GM19468 (cell line): ENCODE data around the gene ST6GALNAC3.

Experiments
- ATAC-seq: cut with Tn5 transposase; IDR thresholded peaks from one replicate; pipeline ENCODE4 v1.9.1; 2021; ENCODE audit warnings: mild to moderate bottlenecking, moderate library complexity, moderate number of reproducible peaks; ENCODE audit not compliant: unreplicated experiment; ENCODE audit errors: extremely low read depth

ST6GALNAC3 gene

GRCh38 chr1:76179219-76179698 lies 104.7 kb downstream of the ST6GALNAC3 start:
- ATAC-seq = no peak

DNA sequence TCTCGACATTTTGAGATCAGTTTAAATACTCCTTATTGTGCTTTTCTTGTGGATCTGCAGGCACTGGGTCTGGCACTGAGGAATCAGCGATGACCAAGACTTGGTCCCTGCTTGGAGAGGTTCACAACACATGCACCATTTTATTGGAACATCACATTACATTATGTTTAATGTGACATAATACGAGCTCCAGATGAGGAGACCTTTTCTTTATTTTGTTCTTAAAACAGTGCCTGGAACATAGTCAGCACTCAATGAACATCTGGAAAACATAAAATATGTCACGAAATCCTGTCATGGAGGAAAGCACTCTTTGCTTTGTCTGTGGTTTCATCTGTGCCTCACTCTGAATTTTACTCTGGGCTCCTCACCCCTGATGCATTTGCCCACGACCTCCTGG lies 110.7 kb downstream of the ST6GALNAC3 start:
- ATAC-seq = no peak

GRCh38 chr1:76186554-76187170 lies 112.1 kb downstream of the ST6GALNAC3 start:
- ATAC-seq = no peak

DNA sequence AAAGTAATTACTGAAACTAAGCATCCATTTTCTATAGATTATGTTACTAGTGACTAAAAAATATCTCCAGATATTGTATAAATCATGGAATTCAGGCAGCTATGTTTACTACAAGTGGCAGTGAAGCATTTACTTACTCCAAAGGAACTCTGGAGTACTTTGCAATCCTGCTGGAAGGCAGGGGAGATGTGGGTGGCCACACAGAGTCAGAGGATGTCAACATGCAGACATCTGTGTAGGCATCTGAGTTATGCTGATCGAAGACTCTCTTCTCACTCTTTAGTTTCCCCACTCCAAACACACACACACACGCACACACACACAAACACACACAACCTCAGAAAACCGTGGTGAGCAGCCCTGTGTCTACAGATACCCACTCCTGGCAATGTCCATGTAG lies 112.9 kb downstream of the ST6GALNAC3 start:
- ATAC-seq = no peak

DNA sequence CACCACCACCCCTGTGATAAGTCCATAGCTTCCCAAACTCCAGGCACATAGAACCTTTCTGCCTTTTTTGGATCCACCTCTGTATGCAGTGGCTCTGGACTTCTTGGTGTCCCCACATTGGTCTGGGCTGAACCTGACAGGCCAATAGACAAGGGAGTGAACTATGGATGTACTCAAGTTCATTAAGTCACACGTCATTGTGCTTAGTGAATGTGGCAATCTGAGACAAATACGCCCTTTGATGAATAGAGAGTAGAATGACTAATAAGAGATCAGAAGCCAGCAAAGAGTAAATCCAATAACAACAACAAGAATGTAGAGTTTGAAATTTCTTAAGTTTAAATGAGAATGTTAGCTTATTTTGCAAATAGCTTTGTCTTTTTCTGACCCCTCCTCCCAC lies 114.8 kb downstream of the ST6GALNAC3 start:
- no peak for ATAC-seq

GRCh38 chr1:76190749-76191424 lies 116.3 kb downstream of the ST6GALNAC3 start:
- ATAC-seq = peak; percentile 54

DNA sequence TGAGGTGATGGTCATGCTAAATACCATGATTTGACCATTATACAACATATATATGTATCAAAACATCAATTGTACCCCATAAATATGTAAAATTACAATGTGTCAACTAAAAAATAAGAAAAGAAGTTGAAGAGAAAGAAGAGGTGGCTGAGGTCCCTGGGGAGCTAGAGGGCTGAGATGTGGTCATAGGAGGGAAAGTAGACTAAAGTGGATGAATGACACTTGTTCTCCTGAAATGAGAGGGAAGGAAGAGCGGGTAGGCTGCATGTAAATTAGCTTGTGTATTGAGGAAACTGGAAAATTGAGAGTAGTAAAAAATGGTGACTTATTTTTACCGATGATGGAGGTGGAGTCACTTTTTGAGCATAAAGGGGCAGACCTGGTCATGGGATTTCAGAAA lies 117.0 kb downstream of the ST6GALNAC3 start:
- ATAC-seq = no peak

DNA sequence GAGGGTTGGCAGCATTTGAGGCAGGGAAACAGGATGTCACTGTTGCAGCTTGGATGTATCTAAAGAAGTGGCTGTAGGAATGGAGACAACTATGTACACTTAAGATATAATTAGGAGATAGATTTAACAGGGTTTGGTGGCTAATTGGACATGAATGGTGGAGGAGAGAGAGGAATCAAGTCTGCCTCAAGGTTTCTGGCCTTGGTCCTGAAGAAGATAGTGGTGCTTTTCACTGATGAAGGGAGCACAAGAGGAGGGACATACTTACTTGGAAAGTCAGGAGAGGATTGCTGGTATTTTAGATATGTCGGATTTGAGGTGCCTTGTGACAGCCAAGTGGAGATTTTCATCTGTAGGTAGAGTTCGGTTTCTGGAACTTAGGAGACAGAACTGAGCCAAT lies 123.9 kb downstream of the ST6GALNAC3 start:
- ATAC-seq = no peak

- ATAC-seq = no peak
These were observed 128.1 kb downstream of the ST6GALNAC3 start for GRCh38 chr1:76202670-76203069.

- ATAC-seq = no peak
These were observed 128.6 kb downstream of the ST6GALNAC3 start for GRCh38 chr1:76203127-76203526.

GRCh38 chr1:76209238-76209637 lies 134.7 kb downstream of the ST6GALNAC3 start:
- no peak for ATAC-seq

- ATAC-seq = no peak
These were observed 135.1 kb downstream of the ST6GALNAC3 start for GRCh38 chr1:76209648-76210047.

DNA sequence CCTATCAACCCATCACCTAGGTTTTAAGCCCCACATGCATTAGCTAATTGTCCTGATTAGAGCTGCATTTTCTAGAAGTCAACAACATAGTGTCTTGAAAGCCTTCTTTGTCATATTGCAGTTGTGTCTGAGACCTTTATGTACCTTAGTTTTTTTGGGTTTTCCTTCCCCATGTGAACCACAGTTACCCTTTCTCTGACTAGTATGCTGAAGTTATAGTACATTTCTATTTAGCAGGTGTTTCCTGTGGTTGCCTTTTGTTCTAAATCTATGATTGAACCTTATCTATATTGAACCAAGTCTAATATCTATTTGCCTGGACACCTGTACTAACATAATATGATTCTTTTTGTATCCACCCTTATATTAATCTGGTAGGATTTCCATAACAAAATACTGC lies 135.6 kb downstream of the ST6GALNAC3 start:
- ATAC-seq = no peak

DNA sequence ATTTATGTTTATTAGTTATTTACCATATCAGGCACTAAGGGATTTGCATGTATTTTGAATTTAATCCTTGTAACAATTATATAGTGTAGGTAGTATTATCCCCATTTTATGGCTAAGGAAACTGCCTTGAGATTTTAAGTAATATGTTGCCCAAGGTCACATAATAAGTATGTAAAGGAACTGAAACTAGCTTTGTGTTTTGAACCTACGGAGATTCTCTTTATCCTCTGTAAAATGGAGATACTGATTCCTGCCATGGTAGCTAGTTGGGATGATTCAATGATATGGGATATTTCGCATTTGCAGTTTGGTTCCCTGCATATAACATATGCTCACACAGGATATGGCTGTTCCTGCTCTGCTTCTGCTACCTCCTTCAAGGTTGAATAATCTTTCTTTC lies 144.3 kb downstream of the ST6GALNAC3 start:
- ATAC-seq = no peak

- no peak for ATAC-seq
These were observed 144.8 kb downstream of the ST6GALNAC3 start for GRCh38 chr1:76219366-76219818.

- no peak for ATAC-seq
These were observed 150.2 kb downstream of the ST6GALNAC3 start for GRCh38 chr1:76224752-76225151.

DNA sequence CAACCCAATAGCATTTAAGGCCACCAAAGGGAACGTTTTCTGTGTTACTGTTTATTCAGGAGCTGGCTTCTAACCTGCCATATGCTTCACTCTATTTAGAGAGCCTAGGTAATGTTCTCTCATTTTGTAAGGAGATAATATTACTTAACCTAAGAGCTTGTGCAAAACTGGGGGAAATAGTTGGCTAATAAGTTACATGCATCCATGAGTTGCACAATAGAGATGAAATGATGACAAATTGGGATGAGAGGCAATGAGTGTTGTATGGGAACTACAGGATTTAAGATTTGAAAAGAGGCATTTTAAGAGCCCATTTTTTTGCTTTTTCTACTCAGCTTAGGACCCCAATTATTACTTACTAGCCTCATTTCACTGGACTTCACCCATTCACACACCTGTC lies 151.0 kb downstream of the ST6GALNAC3 start:
- no peak for ATAC-seq

DNA sequence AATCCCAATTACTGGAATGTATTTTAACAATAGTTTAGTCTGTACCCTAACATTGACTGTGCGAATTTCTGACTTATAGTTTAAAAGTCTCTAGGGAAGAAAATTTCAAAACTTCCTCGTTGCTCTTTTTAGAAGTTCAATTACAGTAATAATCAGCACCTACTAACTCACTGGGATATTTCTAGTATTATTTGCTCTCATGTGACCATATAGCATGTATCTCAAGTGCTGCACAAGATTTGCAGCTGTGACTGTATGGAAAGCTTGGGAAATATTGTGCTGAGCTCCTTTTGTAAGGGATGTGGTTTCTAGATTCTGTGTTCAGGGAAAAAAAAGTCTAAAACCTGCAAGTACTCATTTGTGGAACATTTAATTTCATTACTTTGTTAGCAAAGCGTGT lies 153.1 kb downstream of the ST6GALNAC3 start:
- no peak for ATAC-seq

DNA sequence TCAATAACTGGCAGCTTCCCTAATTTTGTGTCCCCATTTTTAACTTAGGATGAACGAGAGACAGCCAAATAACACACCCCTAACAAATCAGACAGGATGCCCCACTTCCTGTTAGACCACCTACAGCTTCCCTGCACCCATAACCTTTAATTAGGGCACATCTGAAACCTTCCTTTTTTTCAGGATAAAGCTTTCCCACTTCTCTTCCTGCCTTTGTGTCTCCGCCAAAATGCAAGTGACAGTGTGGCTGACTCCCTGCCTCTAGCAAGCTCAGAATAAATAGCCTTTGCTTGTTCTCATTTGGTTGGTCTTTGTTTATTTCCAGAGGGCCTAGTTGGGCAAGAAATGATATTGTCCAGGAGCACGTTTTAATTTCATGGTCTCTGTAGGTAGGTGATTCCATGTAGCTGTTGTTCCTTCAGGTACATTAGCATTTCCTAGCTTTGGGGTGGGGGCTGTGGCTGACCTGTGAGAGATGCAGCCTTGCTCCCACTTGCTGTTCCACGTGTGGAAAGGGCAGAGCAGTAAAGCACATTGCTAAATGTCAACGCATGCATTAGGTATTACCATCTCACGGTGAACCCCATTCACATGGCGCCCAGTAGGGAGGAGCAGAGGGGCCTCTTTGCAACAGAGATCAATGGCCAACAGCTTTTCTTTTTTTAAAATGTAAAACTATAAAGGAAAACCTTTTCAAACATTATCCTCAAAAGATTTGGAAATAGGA lies 154.9 kb downstream of the ST6GALNAC3 start:
- ATAC-seq = no peak

DNA sequence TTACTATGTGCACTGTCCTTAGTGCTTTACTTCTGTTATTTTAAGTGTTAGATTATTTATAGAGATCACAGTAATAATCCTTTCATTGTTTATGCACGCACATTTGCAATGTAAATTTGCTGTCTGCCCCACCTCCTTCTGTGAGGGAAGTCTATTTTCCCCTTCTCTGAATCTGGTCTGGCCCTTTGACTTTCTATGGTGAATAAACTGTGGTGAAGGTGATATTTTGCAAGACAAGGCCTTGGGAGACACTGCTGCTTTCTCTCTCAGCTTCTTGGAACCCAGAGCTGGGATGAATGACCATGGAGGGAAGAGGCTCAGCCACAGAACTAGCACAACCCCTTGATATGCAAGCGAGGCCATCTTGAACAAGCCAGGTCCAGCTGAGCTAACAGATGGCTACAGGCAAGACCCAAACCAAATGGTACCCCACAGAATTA lies 156.3 kb downstream of the ST6GALNAC3 start:
- ATAC-seq = no peak

- no peak for ATAC-seq
These were observed 156.8 kb downstream of the ST6GALNAC3 start for GRCh38 chr1:76231320-76231719.
